Thyroid gland (tissue), 4 donors: Measurements from ENCODE around the gene GRB2. TPM values are rescaled to one million over a fixed set of nuclear protein-coding genes. Genes with fewer than 3 reads are reported as not detected.

Experiments used
- DNase-seq, 2 donors: peaks; one replicate each; pipeline ENCODE4 v3.0.0-alpha.2; 2019
- H3K27ac ChIP-seq, 3 donors: fragments of 200-600 bp; sonication (generic); 1 replicate in 2 of 3; 2 replicates in 1 of 3; pipeline ENCODE4 v1.5.1; 2016 to 2019; ENCODE audit warnings: mild to moderate bottlenecking in 1 of 3, moderate library complexity in 1 of 3
- H3K27me3 ChIP-seq: fragments of 200-600 bp; sonication (generic); one replicate; pipeline ENCODE4 v1.5.1; 2019
- H3K36me3 ChIP-seq, 2 donors: fragments of 200-600 bp; sonication (generic); one replicate each; pipeline ENCODE4 v1.5.1; 2016 to 2019
- H3K4me1 ChIP-seq, 2 donors: fragments of 200-600 bp; sonication (generic); one replicate each; pipeline ENCODE4 v1.5.1; 2017 to 2019
- H3K4me3 ChIP-seq, 3 donors: fragments of 200-600 bp; sonication (generic); replicated peaks in 1 of 3; 1 replicate in 2 of 3; 2 replicates in 1 of 3; pipeline ENCODE4 v1.5.1; 2016; ENCODE audit warnings: mild to moderate bottlenecking in 1 of 3
- H3K9me3 ChIP-seq: fragments of 200-600 bp; sonication (generic); one replicate; pipeline ENCODE4 v1.5.1; 2017
- CTCF ChIP-seq, 6 experiments: fragments of 200-600 bp in 3 of 6; fragments of 450-650 bp in 3 of 6; sonication (generic) in 3 of 6; IDR thresholded peaks; one replicate each; pipeline ENCODE4 v1.5.1; 2016 to 2019; ENCODE audit warnings: antibody characterized with exemption in 6 of 6, mild to moderate bottlenecking in 2 of 6, inconsistent platforms in 1 of 6, moderate library complexity in 1 of 6
- POLR2A ChIP-seq, 2 donors: fragments of 450-650 bp; IDR thresholded peaks; one replicate each; pipeline ENCODE4 v1.6.1; 2017; ENCODE audit warnings: antibody characterized with exemption in 2 of 2, mild to moderate bottlenecking in 2 of 2, moderate library complexity in 1 of 2
- WGBS, 2 donors: methylation state at CpG; one replicate each; pipeline ENCODE4 v1.1.5; 2017; 5-methylcytosine and 5-hydroxymethylcytosine counted together
- intact Hi-C: fragments of 100-400 bp; cut with DNase I; formaldehyde crosslinking; loops from one replicate; pipeline ENCODE4 v1.15.1; 2023
- total RNA-seq, 4 donors: library from RNA; depleted of rRNA; stranded (reverse); fragments of >200 nt; gene quantifications; one replicate each; pipeline ENCODE4 v1.2.3, GENCODE V29; 2016

Gene GRB2
- total RNA-seq, 4 donors from 2014 or later: 65.8 to 101 (median 97.3) TPM

- no peak for DNase-seq
- Histone ChIP-seq H3K4me3 (no peak overlapping the region), H3K4me1 (no peaks in the 10 kb centered on the region), H3K27me3 (no peaks in the 10 kb centered on the region), H3K36me3 (peaks cover 8 to 12% of the 10 kb centered on the region in 2 donors), H3K9me3 (no peaks in the 10 kb centered on the region), H3K27ac (no peak overlapping the region)
- intact Hi-C loops: no loop called here
- WGBS, 2 donors: 84 to 85% methylated on average over 16 to 19 of the region's 19 CpGs
- TF ChIP-seq POLR2A (IDR thresholded peaks at IDR 0.05) (no peak), CTCF (IDR thresholded peaks at IDR 0.05) (no peak)
These were observed 89.8 kb downstream of the GRB2 start for GRCh38 chr17:75315541-75316243.

GRCh38 chr17:75313941-75314551, 91.4 kb downstream of the GRB2 start:
- H3K27me3 ChIP-seq: no peaks in the 10 kb centered on the region
- WGBS, 2 donors: 83 to 87% methylated on average over 14 of the region's 14 CpGs
- H3K36me3 ChIP-seq: no peaks in the 10 kb centered on the region
- TF ChIP-seq POLR2A (IDR thresholded peaks at IDR 0.05) (no peak), CTCF (IDR thresholded peaks at IDR 0.05) (no peak)
- H3K9me3 ChIP-seq: no peaks in the 10 kb centered on the region
- peaks cover 0 to 5% of the 10 kb centered on the region in 2 donors for H3K4me1 ChIP-seq
- intact Hi-C loops: no loop called here
- no peak overlapping the region for H3K27ac ChIP-seq
- no peak overlapping the region for H3K4me3 ChIP-seq
- DNase-seq: no peak

DNA sequence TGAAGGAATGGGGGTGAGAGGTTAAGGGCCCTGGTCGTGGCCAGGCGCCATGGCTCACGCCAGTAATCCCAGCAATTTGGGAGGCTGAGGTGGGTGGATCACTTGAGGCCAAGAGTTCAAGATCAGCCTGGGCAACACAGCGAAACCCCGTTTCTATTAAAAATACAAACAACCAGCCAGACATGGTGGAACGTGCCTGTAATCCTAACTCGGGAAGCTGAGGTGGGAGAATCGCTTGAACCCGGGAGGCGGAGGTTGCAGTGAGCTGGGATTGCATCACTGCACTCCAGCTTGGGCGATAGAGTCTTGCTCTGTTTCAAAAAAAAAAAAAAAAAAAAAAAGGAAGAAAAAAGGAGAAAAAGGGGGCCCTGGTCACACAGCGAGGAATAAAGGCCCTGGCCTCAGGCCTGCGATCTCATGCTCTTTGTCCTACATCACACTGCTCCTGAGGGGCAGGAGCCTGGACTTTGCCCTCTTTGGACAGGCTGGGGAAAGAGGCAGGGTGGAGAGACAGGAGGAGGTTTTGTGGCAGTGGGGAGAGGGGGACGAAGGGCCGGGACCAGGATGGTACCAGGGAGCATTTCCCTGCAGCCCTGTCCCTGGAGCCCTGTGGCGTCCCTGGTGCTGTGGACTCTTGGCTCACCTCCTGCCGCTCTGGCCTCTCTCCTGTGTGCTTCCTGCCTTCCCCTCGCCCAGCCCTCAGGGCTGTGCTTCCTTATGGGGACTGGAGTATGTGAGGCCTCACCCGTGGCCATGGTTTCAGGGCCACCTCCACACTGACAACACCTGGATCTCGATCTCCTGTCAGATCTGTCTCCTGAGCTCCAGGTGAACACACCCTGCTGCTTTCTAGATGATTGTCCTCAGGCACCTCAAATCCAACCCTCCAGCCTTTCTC, 96.5 kb downstream of the GRB2 start:
- Histone ChIP-seq H3K27ac (no peak overlapping the region), H3K9me3 (no peaks in the 10 kb centered on the region), H3K4me3 (no peak overlapping the region), H3K27me3 (no peaks in the 10 kb centered on the region), H3K36me3 (no peaks in the 10 kb centered on the region), H3K4me1 (peaks cover 0 to 5% of the 10 kb centered on the region in 2 donors)
- WGBS, 2 donors: 70 to 73% methylated on average over 18 to 20 of the region's 20 CpGs
- DNase-seq: no peak
- intact Hi-C loops: no loop called here
- TF ChIP-seq POLR2A (IDR thresholded peaks at IDR 0.05) (no peak), CTCF (IDR thresholded peaks at IDR 0.05) (no peak)

DNA sequence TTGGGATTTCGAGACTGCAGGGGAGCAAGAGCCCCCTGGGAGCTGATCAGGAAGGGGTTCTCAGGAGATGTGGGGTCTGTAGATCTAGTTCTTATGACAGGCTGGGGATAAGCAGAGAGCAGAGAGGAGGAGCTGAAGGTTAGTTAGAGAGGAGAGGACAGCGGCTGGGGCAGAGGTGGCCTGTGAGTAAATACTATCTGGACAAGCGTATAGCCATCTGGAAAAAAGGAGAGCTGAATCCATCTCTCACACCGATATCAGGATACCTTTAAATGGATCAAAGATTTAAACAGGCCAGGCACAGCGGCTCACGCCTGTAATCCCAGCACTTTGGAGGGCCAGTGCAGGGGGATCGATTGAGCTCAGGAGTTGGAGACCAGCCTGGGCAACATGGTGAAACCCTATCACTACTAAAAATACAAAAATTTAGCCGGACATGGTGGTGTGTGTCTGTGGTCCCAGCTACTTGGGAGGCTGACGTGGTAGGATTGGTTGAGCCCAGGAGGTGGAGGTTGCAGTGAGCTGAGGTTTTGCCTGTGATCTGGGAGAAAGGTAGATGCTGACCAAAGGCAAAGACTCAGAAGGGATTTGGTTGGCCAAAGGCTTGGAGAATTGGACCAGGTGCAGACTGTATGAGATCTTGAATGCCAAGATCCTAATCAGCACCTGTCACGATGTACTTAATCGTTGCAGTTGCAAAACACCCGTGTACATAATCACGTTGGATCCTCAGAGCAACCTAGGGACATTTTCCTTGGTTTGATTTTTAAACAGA, 97.3 kb downstream of the GRB2 start:
- Histone ChIP-seq H3K27ac (no peak overlapping the region), H3K36me3 (no peaks in the 10 kb centered on the region), H3K4me1 (peaks cover 0 to 5% of the 10 kb centered on the region in 2 donors), H3K27me3 (no peaks in the 10 kb centered on the region), H3K9me3 (no peaks in the 10 kb centered on the region), H3K4me3 (no peak overlapping the region)
- intact Hi-C loops: no loop called here
- 74 to 82% methylated on average over 13 of the region's 13 CpGs for WGBS, 2 donors
- TF ChIP-seq CTCF (IDR thresholded peaks at IDR 0.05) (no peak), POLR2A (IDR thresholded peaks at IDR 0.05) (no peak)
- no peak for DNase-seq
